Upper lobe of left lung (tissue), 6 donors: ENCODE results near the gene CD1B. TPM values are rescaled to one million over a fixed set of nuclear protein-coding genes. Genes with fewer than 3 reads are reported as not detected.

Experiments used
- ATAC-seq, 2 donors: fragments of 200-7000 bp; cut with Tn5 transposase; one replicate each; pipeline ENCODE4 v1.9.1; 2022; ENCODE audit warnings: mild to moderate bottlenecking in 2 of 2, moderate library complexity in 2 of 2; ENCODE audit not compliant: low FRiP score in 2 of 2
- DNase-seq, 2 donors: peaks; one replicate each; pipeline ENCODE4 v3.0.0-alpha.2; 2019 to 2020
- H3K27ac ChIP-seq, 4 donors: fragments of 200-600 bp; sonication (generic); one replicate each; pipeline ENCODE4 v1.5.1; 2016 to 2019
- H3K27me3 ChIP-seq, 4 donors: fragments of 200-600 bp; sonication (generic); one replicate each; pipeline ENCODE4 v1.5.1; 2017 to 2019
- H3K36me3 ChIP-seq, 4 donors: fragments of 200-600 bp; sonication (generic); one replicate each; pipeline ENCODE4 v1.5.1; 2016 to 2019
- H3K4me1 ChIP-seq, 4 donors: fragments of 200-600 bp; sonication (generic); one replicate each; pipeline ENCODE4 v1.5.1; 2018 to 2019
- H3K4me3 ChIP-seq, 4 donors: fragments of 200-600 bp; sonication (generic); one replicate each; pipeline ENCODE4 v1.5.1; 2017 to 2019; ENCODE audit warnings: mild to moderate bottlenecking in 2 of 4, moderate library complexity in 1 of 4
- H3K9me3 ChIP-seq, 4 donors: fragments of 200-600 bp; sonication (generic); one replicate each; pipeline ENCODE4 v1.5.1; 2018 to 2019
- EP300 ChIP-seq, 4 donors: sonication (generic); formaldehyde crosslinking; IDR thresholded peaks; one replicate each; pipeline ENCODE4 v1.5.1; 2017; ENCODE audit warnings: antibody characterized with exemption in 4 of 4, control low read depth in 2 of 4
- POLR2A ChIP-seq, 4 donors: fragments of 450-650 bp; IDR thresholded peaks; one replicate each; pipeline ENCODE4 v1.5.1; 2016 to 2017; ENCODE audit warnings: antibody characterized with exemption in 4 of 4, mild to moderate bottlenecking in 2 of 4
- POLR2AphosphoS5 ChIP-seq, 2 donors: sonication (generic); formaldehyde crosslinking; IDR thresholded peaks; one replicate each; pipeline ENCODE4 v1.5.1; 2017; ENCODE audit warnings: antibody characterized with exemption in 2 of 2
- WGBS, 2 donors: methylation state at CpG; one replicate each; pipeline ENCODE4 v1.1.5; 2017 to 2018; 5-methylcytosine and 5-hydroxymethylcytosine counted together
- total RNA-seq, 6 donors: library from RNA; depleted of rRNA in 4 of 6; stranded (reverse); fragments of >200 nt in 4 of 6; gene quantifications; one replicate each; pipeline versions ENCODE4 v1.1.0 to v1.2.1, GENCODE V29; 2016 to 2021
- TF ChIP-seq, protein P1 (sequence below), 6 experiments: fragments of 450-650 bp in 4 of 6; fragments of 200-600 bp in 2 of 6; sonication (generic) in 2 of 6; IDR thresholded peaks; one replicate each; pipeline ENCODE4 v1.5.1; 2016 to 2019; ENCODE audit warnings: antibody characterized with exemption in 6 of 6
- donor health status: DM: no; HTN: no; CAD: no; lungs with moderate emphysema.
- donor health status: DM: no; HTN: yes; CAD: no; lungs with severe emphysema.

CD1B gene
- total RNA-seq, 6 donors from 2014 or later: 0.17 to 0.26 TPM; not detected in 4

DNA sequence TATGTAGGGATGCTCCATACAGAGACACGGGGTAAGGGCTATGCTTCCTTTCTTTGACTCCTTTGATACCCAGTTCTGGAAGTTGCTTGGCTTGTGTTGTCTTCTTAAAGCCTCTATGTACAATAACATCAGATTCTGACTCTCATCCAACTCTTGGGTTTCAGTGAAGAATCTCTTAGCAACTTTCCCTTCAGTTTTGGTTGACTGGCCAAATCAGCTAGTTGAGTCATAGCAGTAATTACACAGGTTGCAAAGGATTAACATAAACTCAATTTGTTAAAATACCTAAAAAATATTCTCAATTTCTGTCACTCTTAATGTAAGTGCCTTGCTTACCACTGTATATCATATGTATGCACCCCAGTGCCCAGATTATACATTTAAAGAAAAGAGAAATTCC is 31.6 kb upstream of the CD1B start:
- H3K4me3 ChIP-seq: no peak overlapping the region
- no peaks in the 10 kb centered on the region for H3K9me3 ChIP-seq
- H3K27me3 ChIP-seq: no peaks in the 10 kb centered on the region
- no peaks in the 10 kb centered on the region for H3K4me1 ChIP-seq
- WGBS, 2 donors: 78 to 83% methylated on average over 1 of the region's 1 CpG
- ATAC-seq: no peak
- no peaks in the 10 kb centered on the region for H3K36me3 ChIP-seq
- H3K27ac ChIP-seq: no peak overlapping the region
- TF ChIP-seq, protein P1, sequence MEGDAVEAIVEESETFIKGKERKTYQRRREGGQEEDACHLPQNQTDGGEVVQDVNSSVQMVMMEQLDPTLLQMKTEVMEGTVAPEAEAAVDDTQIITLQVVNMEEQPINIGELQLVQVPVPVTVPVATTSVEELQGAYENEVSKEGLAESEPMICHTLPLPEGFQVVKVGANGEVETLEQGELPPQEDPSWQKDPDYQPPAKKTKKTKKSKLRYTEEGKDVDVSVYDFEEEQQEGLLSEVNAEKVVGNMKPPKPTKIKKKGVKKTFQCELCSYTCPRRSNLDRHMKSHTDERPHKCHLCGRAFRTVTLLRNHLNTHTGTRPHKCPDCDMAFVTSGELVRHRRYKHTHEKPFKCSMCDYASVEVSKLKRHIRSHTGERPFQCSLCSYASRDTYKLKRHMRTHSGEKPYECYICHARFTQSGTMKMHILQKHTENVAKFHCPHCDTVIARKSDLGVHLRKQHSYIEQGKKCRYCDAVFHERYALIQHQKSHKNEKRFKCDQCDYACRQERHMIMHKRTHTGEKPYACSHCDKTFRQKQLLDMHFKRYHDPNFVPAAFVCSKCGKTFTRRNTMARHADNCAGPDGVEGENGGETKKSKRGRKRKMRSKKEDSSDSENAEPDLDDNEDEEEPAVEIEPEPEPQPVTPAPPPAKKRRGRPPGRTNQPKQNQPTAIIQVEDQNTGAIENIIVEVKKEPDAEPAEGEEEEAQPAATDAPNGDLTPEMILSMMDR (IDR thresholded peaks at IDR 0.05): no peak
- TF ChIP-seq EP300 (IDR thresholded peaks at IDR 0.05): no peak
- no peak for TF ChIP-seq POLR2AphosphoS5 (IDR thresholded peaks at IDR 0.05)
- no peak for TF ChIP-seq POLR2A (IDR thresholded peaks at IDR 0.05)
- no peak for DNase-seq

DNA sequence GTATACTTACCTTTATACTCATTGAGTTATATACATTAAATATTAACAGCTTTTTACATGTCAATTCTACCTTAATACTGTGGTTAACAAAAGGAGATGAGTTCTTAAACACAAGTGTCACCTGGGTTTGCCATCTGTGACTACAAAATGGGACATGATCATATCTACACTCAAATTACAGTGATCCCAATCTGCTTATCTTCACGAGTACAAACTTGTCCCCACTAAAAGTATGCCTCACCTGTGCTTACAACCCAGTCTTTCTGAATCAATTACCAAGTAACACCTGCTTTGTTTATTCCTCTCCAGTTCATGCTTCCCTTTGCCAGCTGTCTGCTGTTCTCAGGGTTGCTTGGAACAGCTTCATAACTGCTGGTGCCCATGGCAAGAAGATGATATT is 31.2 kb upstream of the CD1B start:
- TF ChIP-seq POLR2A (IDR thresholded peaks at IDR 0.05): no peak
- TF ChIP-seq EP300 (IDR thresholded peaks at IDR 0.05): no peak
- TF ChIP-seq, protein P1 (IDR thresholded peaks at IDR 0.05): no peak
- no peak for TF ChIP-seq POLR2AphosphoS5 (IDR thresholded peaks at IDR 0.05)
- Histone ChIP-seq H3K4me3 (no peak overlapping the region), H3K36me3 (no peaks in the 10 kb centered on the region), H3K9me3 (no peaks in the 10 kb centered on the region), H3K27ac (no peak overlapping the region), H3K4me1 (no peaks in the 10 kb centered on the region), H3K27me3 (no peaks in the 10 kb centered on the region)
- ATAC-seq (no peak), DNase-seq (no peak)
- 52 to 53% methylated on average over 1 of the region's 1 CpG for WGBS, 2 donors

DNA sequence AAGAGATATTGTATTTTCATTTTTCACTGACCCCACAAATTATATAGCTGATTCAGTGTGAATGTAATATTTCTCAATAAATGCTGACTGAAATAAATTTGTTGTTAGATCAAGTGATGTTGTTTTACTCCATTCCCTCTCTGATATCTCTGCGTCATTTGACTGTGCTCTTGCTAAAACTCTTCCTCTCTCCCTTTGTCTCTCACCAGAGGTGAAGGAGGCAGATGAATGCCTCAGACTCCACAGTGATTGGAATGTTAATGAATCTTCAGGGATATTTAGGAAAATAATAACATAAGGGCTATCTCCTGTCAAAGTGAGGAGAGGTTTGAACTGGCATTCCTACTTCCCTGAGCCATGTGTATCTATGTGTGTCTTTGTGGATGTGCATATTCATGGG is 26.1 kb upstream of the CD1B start:
- ATAC-seq: no peak
- no peak for DNase-seq
- no peaks in the 10 kb centered on the region for H3K4me1 ChIP-seq
- no peaks in the 10 kb centered on the region for H3K36me3 ChIP-seq
- H3K27ac ChIP-seq: no peak overlapping the region
- no peaks in the 10 kb centered on the region for H3K9me3 ChIP-seq
- H3K27me3 ChIP-seq: no peaks in the 10 kb centered on the region
- TF ChIP-seq, protein P1 (IDR thresholded peaks at IDR 0.05): no peak
- no peak for TF ChIP-seq POLR2A (IDR thresholded peaks at IDR 0.05)
- no peak overlapping the region for H3K4me3 ChIP-seq
- 85 to 89% methylated on average over 1 of the region's 1 CpG for WGBS, 2 donors

DNA sequence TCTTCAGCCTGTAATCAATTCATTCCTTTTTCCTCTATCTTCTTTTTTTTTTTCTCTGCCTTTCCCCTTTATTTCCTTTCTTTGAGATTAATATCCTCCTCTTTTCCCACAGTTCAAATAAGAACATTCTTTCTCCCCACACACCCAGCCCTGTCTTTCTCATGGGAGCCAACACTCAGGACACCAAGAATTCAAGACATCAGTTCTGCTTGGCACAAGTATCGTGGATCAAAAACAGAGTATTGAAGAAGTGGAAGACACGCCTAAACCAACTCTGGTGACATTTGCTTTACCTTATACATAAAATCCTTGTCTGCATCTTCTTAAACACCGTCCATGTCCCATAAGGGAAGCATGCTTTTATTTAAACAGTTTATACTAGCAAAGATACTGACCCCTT is 25.3 kb upstream of the CD1B start:
- DNase-seq (no peak), ATAC-seq (no peak)
- no peak overlapping the region for H3K27ac ChIP-seq
- H3K27me3 ChIP-seq: no peaks in the 10 kb centered on the region
- TF ChIP-seq, protein P1 (IDR thresholded peaks at IDR 0.05): no peak
- TF ChIP-seq EP300 (IDR thresholded peaks at IDR 0.05): no peak
- TF ChIP-seq POLR2AphosphoS5 (IDR thresholded peaks at IDR 0.05): no peak
- no peak for TF ChIP-seq POLR2A (IDR thresholded peaks at IDR 0.05)
- WGBS, 2 donors: 81 to 83% methylated on average over 3 of the region's 3 CpGs
- H3K36me3 ChIP-seq: no peaks in the 10 kb centered on the region
- H3K4me1 ChIP-seq: no peaks in the 10 kb centered on the region
- no peaks in the 10 kb centered on the region for H3K9me3 ChIP-seq
- no peak overlapping the region for H3K4me3 ChIP-seq

DNA sequence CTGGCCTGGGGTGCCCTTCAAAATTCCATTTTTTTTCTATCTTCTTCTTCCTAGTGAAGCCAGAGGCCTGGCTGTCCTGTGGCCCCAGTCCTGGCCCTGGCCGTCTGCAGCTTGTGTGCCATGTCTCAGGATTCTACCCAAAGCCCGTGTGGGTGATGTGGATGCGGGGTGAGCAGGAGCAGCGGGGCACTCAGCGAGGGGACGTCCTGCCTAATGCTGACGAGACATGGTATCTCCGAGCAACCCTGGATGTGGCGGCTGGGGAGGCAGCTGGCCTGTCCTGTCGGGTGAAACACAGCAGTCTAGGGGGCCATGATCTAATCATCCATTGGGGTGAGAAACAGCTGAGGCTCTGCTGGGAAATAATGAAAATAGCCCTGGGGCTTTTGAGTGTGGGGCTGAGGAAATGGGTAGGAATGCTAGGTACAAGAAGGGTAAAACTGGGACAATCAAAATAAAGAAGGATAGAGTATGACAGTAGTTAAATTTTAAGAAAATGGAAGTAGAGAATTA is 24.5 kb upstream of the CD1B start:
- Histone ChIP-seq H3K27ac (no peak overlapping the region), H3K36me3 (no peaks in the 10 kb centered on the region), H3K4me3 (no peak overlapping the region), H3K9me3 (no peaks in the 10 kb centered on the region), H3K27me3 (no peaks in the 10 kb centered on the region), H3K4me1 (no peaks in the 10 kb centered on the region)
- TF ChIP-seq EP300 (IDR thresholded peaks at IDR 0.05) (no peak), POLR2A (IDR thresholded peaks at IDR 0.05) (no peak), POLR2AphosphoS5 (IDR thresholded peaks at IDR 0.05) (no peak)
- TF ChIP-seq, protein P1 (IDR thresholded peaks at IDR 0.05): no peak
- ATAC-seq (no peak), DNase-seq (peak in 1 of 2 donors; percentile 37)
- 85 to 89% methylated on average over 10 of the region's 10 CpGs for WGBS, 2 donors
